Measurements from ENCODE around the gene IRF2BP2. TPM values are rescaled to one million over a fixed set of nuclear protein-coding genes. Genes with fewer than 3 reads are reported as not detected.
A peak's percentile ranks its signal among the peaks of the same experiment; 100 is the strongest.

The IRF2BP2 gene
- total RNA-seq, 1 donor from 2014 or later = 158 TPM

GRCh38 chr1:234610666-234611224, 767 bp upstream of the IRF2BP2 start:
- TF ChIP-seq CTCF (IDR thresholded peaks at IDR 0.05; ENCODE audit: unreplicated experiment) = no peak
- Mint-ChIP-seq H3K27me3 (ENCODE audit: unreplicated experiment) (peaks cover 15% of the 10 kb centered on the region), H3K4me3 (ENCODE audit: unreplicated experiment) (peak overlapping the region; percentile 99), H3K36me3 (ENCODE audit: low read depth, unreplicated experiment) (peaks cover 32% of the 10 kb centered on the region), H3K4me1 (ENCODE audit: unreplicated experiment) (peaks cover 53% of the 10 kb centered on the region), H3K27ac (ENCODE audit: unreplicated experiment) (peak overlapping the region; percentile 99), H3K9me3 (ENCODE audit: unreplicated experiment) (peaks cover 4% of the 10 kb centered on the region)
- peak; percentile 81 for DNase-seq (ENCODE audit: low spot score)

- no peak overlapping the region for H3K27ac Mint-ChIP-seq (ENCODE audit: unreplicated experiment)
- peaks cover 40% of the 10 kb centered on the region for H3K36me3 Mint-ChIP-seq (ENCODE audit: low read depth, unreplicated experiment)
- no peak for DNase-seq (ENCODE audit: low spot score)
- TF ChIP-seq CTCF (IDR thresholded peaks at IDR 0.05; ENCODE audit: unreplicated experiment) = no peak
- H3K4me1 Mint-ChIP-seq (ENCODE audit: unreplicated experiment) = peaks cover 56% of the 10 kb centered on the region
- no peak overlapping the region for H3K4me3 Mint-ChIP-seq (ENCODE audit: unreplicated experiment)
- H3K27me3 Mint-ChIP-seq (ENCODE audit: unreplicated experiment) = peaks cover 15% of the 10 kb centered on the region
- H3K9me3 Mint-ChIP-seq (ENCODE audit: unreplicated experiment) = peaks cover 4% of the 10 kb centered on the region
Measured at GRCh38 chr1:234609691-234610042, 311 bp downstream of the IRF2BP2 start.

GRCh38 chr1:234608911-234609690, 877 bp downstream of the IRF2BP2 start:
- H3K27me3 Mint-ChIP-seq (ENCODE audit: unreplicated experiment) = peaks cover 15% of the 10 kb centered on the region
- H3K4me1 Mint-ChIP-seq (ENCODE audit: unreplicated experiment) = peaks cover 56% of the 10 kb centered on the region
- peaks cover 4% of the 10 kb centered on the region for H3K9me3 Mint-ChIP-seq (ENCODE audit: unreplicated experiment)
- H3K36me3 Mint-ChIP-seq (ENCODE audit: low read depth, unreplicated experiment) = peaks cover 42% of the 10 kb centered on the region
- peak; percentile 56 for DNase-seq (ENCODE audit: low spot score)
- peak overlapping the region; percentile 82 for H3K4me3 Mint-ChIP-seq (ENCODE audit: unreplicated experiment)
- TF ChIP-seq CTCF (IDR thresholded peaks at IDR 0.05; ENCODE audit: unreplicated experiment) = no peak
- no peak overlapping the region for H3K27ac Mint-ChIP-seq (ENCODE audit: unreplicated experiment)

- Mint-ChIP-seq H3K27ac (ENCODE audit: unreplicated experiment) (peak overlapping the region; percentile 98), H3K36me3 (ENCODE audit: low read depth, unreplicated experiment) (peaks cover 47% of the 10 kb centered on the region), H3K27me3 (ENCODE audit: unreplicated experiment) (peaks cover 15% of the 10 kb centered on the region), H3K4me1 (ENCODE audit: unreplicated experiment) (peaks cover 55% of the 10 kb centered on the region), H3K4me3 (ENCODE audit: unreplicated experiment) (peak overlapping the region; percentile 100), H3K9me3 (ENCODE audit: unreplicated experiment) (peaks cover 4% of the 10 kb centered on the region)
- DNase-seq (ENCODE audit: low spot score) = peak; percentile 43
- no peak for TF ChIP-seq CTCF (IDR thresholded peaks at IDR 0.05; ENCODE audit: unreplicated experiment)
Measured at GRCh38 chr1:234608025-234608910, 1.7 kb downstream of the IRF2BP2 start.

Measured in endothelial cell (in vitro differentiated cells).